GM12875 (cell line): Measurements from ENCODE around the gene NEK7.

Experiments used
- H3K4me3 ChIP-seq: one replicate; pipeline ENCODE4 v1.5.1; 2011; ENCODE audit warnings: low read depth, low read length, control low read depth
- TF ChIP-seq, protein P1 (sequence below): IDR thresholded peaks from 2 replicates; pipeline ENCODE4 v1.5.1; 2011; ENCODE audit warnings: low read depth, mild to moderate bottlenecking, control low read depth, inconsistent platforms, low read length, moderate library complexity, borderline replicate concordance; ENCODE audit not compliant: insufficient read depth

NEK7 gene

DNA sequence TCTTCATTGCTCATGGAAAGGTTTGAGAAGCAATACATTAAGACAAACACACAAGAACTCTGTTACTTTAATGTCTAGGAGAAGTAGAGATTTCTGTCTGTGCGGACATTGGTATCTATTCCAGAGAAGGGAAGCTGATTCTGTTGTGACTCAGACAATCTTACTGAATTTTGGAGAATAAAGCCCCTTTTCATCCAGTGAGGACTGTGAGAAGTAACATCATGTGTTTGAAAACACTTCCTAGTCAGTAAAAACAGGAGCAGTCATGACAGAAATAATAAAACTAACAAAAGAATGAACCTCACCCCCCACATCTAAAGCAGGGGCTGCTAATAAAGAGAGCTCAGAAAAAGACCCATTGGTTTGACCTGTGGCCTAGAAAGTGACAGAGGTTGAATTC lies 46.6 kb downstream of the NEK7 start:
- TF ChIP-seq, protein P1, sequence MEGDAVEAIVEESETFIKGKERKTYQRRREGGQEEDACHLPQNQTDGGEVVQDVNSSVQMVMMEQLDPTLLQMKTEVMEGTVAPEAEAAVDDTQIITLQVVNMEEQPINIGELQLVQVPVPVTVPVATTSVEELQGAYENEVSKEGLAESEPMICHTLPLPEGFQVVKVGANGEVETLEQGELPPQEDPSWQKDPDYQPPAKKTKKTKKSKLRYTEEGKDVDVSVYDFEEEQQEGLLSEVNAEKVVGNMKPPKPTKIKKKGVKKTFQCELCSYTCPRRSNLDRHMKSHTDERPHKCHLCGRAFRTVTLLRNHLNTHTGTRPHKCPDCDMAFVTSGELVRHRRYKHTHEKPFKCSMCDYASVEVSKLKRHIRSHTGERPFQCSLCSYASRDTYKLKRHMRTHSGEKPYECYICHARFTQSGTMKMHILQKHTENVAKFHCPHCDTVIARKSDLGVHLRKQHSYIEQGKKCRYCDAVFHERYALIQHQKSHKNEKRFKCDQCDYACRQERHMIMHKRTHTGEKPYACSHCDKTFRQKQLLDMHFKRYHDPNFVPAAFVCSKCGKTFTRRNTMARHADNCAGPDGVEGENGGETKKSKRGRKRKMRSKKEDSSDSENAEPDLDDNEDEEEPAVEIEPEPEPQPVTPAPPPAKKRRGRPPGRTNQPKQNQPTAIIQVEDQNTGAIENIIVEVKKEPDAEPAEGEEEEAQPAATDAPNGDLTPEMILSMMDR = no peak
- no peak overlapping the region for H3K4me3 ChIP-seq

- H3K4me3 ChIP-seq = no peak overlapping the region
- TF ChIP-seq, protein P1 = no peak
Observed at GRCh38 chr1:198205016-198205684, 48.4 kb downstream of the NEK7 start.

GRCh38 chr1:198206292-198206691 lies 49.5 kb downstream of the NEK7 start:
- H3K4me3 ChIP-seq = no peak overlapping the region

GRCh38 chr1:198211696-198212095 lies 54.9 kb downstream of the NEK7 start:
- TF ChIP-seq, protein P1 = no peak

More at GRCh38 chr1:198206292-198206691, 49.5 kb downstream of the NEK7 start:
- TF ChIP-seq, protein P1 = no peak

GRCh38 chr1:198212126-198212525 lies 55.3 kb downstream of the NEK7 start:
- no peak overlapping the region for H3K4me3 ChIP-seq
- TF ChIP-seq, protein P1 = no peak

More at GRCh38 chr1:198211696-198212095, 54.9 kb downstream of the NEK7 start:
- H3K4me3 ChIP-seq = no peak overlapping the region

DNA sequence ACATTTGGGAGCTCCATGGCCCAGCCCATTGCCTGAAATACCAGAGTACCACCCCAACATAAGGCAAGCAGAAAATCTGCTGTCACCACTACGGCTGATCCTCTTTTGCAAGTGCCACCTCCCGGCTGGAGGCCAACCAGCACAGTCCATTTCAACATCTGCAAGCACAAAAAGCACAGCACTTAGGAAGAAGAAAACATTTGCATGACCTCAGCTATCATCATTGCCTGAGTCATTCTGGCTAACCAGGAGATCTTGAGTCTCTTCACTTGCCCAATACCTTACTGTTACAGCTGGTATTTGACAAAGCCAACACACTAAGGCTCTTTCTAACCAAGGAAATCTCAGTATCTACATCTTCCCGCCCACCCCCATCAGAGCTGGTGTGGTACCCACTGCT lies 55.9 kb downstream of the NEK7 start:
- H3K4me3 ChIP-seq = no peak overlapping the region
- TF ChIP-seq, protein P1 = no peak

DNA sequence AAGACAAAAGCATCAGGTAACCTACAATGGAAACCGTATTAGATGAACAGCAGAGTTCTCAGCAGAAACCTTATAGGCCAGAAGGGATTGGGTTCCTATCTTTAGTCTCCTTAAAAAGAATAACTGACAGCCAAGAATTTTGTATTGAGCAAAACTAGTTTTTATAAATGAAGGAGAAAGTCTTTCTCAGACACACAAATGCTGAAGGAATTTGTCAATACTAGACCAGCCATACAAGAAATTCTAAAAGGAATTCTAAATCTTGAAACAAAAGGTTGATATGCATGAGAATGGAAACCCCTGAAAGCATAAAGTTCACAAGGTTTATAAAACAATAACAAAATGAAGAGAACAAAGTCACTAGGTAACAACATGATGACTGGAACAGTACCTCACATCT lies 58.1 kb downstream of the NEK7 start:
- TF ChIP-seq, protein P1 = no peak
- no peak overlapping the region for H3K4me3 ChIP-seq
